Parathyroid adenoma (tissue), 2 donors: Measurements from ENCODE around the gene SLC8A1.

ENCODE experiments used
- H2AFZ ChIP-seq: fragments of 300-600 bp; sonication (generic); one replicate; pipeline ENCODE4 v1.7.0; 2017; ENCODE audit warnings: antibody characterized with exemption, mild to moderate bottlenecking
- H3K27ac ChIP-seq: fragments of 300-600 bp; sonication (generic); one replicate; pipeline ENCODE4 v1.7.0; 2017
- H3K27me3 ChIP-seq: fragments of 300-600 bp; sonication (generic); one replicate; pipeline ENCODE4 v1.7.0; 2017; ENCODE audit warnings: low read length; ENCODE audit not compliant: control insufficient read depth, insufficient read depth
- H3K36me3 ChIP-seq: fragments of 300-600 bp; sonication (generic); one replicate; pipeline ENCODE4 v1.7.0; 2017; ENCODE audit warnings: low read length; ENCODE audit not compliant: control insufficient read depth, insufficient read depth
- H3K4me1 ChIP-seq: fragments of 300-600 bp; sonication (generic); one replicate; pipeline ENCODE4 v1.7.0; 2017; ENCODE audit warnings: control low read depth
- H3K4me2 ChIP-seq: fragments of 300-600 bp; sonication (generic); one replicate; pipeline ENCODE4 v1.7.0; 2017; ENCODE audit warnings: low read length
- H3K4me3 ChIP-seq: fragments of 300-600 bp; sonication (generic); one replicate; pipeline ENCODE4 v1.7.0; 2017; ENCODE audit warnings: low read depth, low read length
- H3K79me2 ChIP-seq: fragments of 300-600 bp; sonication (generic); one replicate; pipeline ENCODE4 v1.7.0; 2017; ENCODE audit warnings: control low read depth
- H3K9ac ChIP-seq: fragments of 300-600 bp; sonication (generic); one replicate; pipeline ENCODE4 v1.7.0; 2017; ENCODE audit warnings: mild to moderate bottlenecking
- H3K9me3 ChIP-seq: fragments of 300-600 bp; sonication (generic); one replicate; pipeline ENCODE4 v1.7.0; 2017; ENCODE audit warnings: low read length; ENCODE audit not compliant: control insufficient read depth
- CTCF ChIP-seq: fragments of 300-600 bp; sonication (generic); IDR thresholded peaks from one replicate; pipeline ENCODE4 v1.7.0; 2017; ENCODE audit warnings: antibody characterized with exemption, mild to moderate bottlenecking
- donor health status: primary hyperparathyroidism.

The SLC8A1 gene

GRCh38 chr2:40315683-40316082 is 136.2 kb downstream of the SLC8A1 start:
- Histone ChIP-seq H3K27me3 (no peaks in the 10 kb centered on the region), H3K9ac (no peak overlapping the region), H3K36me3 (no peaks in the 10 kb centered on the region), H3K4me1 (no peaks in the 10 kb centered on the region), H3K4me2 (no peak overlapping the region), H2AFZ (no peak overlapping the region), H3K27ac (no peak overlapping the region), H3K9me3 (peaks cover 3% of the 10 kb centered on the region), H3K4me3 (no peak overlapping the region), H3K79me2 (no peaks in the 10 kb centered on the region)
- TF ChIP-seq CTCF: no peak

- no peak overlapping the region for H3K4me2 ChIP-seq
- H3K27me3 ChIP-seq: no peaks in the 10 kb centered on the region
Observed at GRCh38 chr2:40311026-40311425, 140.9 kb downstream of the SLC8A1 start.

DNA sequence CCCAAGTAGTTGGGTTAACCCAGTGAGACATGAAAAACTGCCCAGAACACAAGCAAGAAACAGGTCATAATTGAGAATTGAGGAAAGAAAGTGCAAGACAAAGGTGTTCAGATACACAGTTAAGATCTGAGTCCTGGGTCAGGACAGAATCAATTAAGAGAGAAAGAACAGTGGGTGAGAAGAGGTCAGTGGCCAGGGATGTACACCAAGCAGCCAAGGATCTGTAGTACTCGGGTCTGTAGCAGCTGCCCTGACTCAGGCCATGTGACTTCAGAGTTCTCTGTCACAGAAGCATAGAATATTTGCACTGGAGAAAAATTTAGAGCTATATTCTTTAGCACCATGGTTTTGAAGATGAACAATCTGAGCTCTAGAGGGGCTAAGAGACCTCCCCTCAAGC is 141.6 kb downstream of the SLC8A1 start:
- no peak overlapping the region for H3K9ac ChIP-seq
- no peak overlapping the region for H3K4me2 ChIP-seq
- H3K4me1 ChIP-seq: no peaks in the 10 kb centered on the region
- H3K79me2 ChIP-seq: no peaks in the 10 kb centered on the region
- H2AFZ ChIP-seq: no peak overlapping the region
- no peaks in the 10 kb centered on the region for H3K27me3 ChIP-seq
- H3K4me3 ChIP-seq: no peak overlapping the region
- H3K9me3 ChIP-seq: peaks cover 3% of the 10 kb centered on the region
- H3K36me3 ChIP-seq: no peaks in the 10 kb centered on the region
- no peak for TF ChIP-seq CTCF
- H3K27ac ChIP-seq: no peak overlapping the region

More at GRCh38 chr2:40311026-40311425, 140.9 kb downstream of the SLC8A1 start:
- no peak overlapping the region for H2AFZ ChIP-seq
- no peak overlapping the region for H3K27ac ChIP-seq
- no peak for TF ChIP-seq CTCF
- H3K36me3 ChIP-seq: no peaks in the 10 kb centered on the region
- no peaks in the 10 kb centered on the region for H3K79me2 ChIP-seq
- no peak overlapping the region for H3K4me3 ChIP-seq
- H3K9ac ChIP-seq: no peak overlapping the region
- H3K9me3 ChIP-seq: peaks cover 3% of the 10 kb centered on the region
- no peaks in the 10 kb centered on the region for H3K4me1 ChIP-seq

- Histone ChIP-seq H3K79me2 (no peaks in the 10 kb centered on the region), H3K4me2 (no peak overlapping the region), H3K9ac (no peak overlapping the region), H3K27ac (no peak overlapping the region), H3K9me3 (no peaks in the 10 kb centered on the region), H3K27me3 (no peaks in the 10 kb centered on the region), H2AFZ (no peak overlapping the region), H3K4me3 (no peak overlapping the region), H3K4me1 (no peaks in the 10 kb centered on the region), H3K36me3 (no peaks in the 10 kb centered on the region)
- TF ChIP-seq CTCF: no peak
Observed at GRCh38 chr2:40304340-40304739, 147.6 kb downstream of the SLC8A1 start.

GRCh38 chr2:40303746-40304145 is 148.1 kb downstream of the SLC8A1 start:
- H3K9me3 ChIP-seq: no peaks in the 10 kb centered on the region
- H3K79me2 ChIP-seq: no peaks in the 10 kb centered on the region
- no peak overlapping the region for H3K9ac ChIP-seq
- no peak overlapping the region for H3K4me2 ChIP-seq
- H3K4me3 ChIP-seq: no peak overlapping the region
- no peak for TF ChIP-seq CTCF
- no peak overlapping the region for H2AFZ ChIP-seq
- H3K27ac ChIP-seq: no peak overlapping the region
- no peaks in the 10 kb centered on the region for H3K4me1 ChIP-seq
- no peaks in the 10 kb centered on the region for H3K36me3 ChIP-seq
- no peaks in the 10 kb centered on the region for H3K27me3 ChIP-seq
